ENCODE results near the gene ENPP1. TPM values are rescaled to one million over a fixed set of nuclear protein-coding genes. Genes with fewer than 3 reads are reported as not detected.

ENPP1 gene
- total RNA-seq, 2 experiments from 2014 or later: 0.19 to 0.22 TPM

DNA sequence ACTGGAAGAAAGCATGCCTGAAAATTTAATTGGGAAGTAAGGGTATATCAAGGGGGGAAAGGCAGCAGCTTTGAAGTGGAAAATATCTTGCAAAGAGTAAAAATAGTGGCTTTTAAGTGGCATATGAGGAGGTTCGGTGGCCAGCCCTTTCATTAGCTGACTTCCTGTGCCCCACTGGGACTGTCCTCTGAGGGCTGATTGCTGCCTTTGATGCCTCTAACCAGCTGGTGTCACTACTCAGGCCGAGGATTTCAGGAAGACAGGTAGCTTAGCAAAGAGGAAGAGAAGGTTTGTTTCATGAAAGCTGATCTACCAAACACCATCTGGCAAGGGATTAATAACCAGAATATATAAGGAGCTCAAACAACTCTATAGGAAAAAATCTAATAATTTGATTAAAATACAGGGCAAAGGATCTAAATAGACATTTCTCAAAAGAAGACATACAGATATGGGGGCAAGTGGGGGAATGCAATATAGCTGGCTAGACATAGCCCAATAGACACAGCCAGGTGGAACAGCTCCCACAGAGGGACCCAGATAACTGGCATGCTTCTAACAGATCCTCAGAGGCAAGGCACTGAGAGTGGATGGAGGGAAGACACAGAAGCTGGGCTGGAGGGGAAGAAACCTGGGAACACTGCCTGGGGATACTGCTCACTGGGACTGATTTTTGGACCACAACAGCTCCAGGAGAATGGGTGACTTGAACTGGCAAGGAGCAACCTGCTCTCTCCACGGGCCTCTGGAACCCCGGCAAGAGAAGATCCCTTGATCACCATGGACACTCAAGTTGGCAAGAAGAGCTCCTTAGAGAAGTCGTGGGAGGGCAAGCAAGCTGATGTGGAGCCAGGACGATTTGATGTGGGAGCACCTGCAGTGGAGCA, 110.2 kb downstream of the ENPP1 start:
- DNase-seq: no peak
- Mint-ChIP-seq H3K4me3 (no peak overlapping the region), H3K4me1 (peaks cover 20% of the 10 kb centered on the region), H3K27ac (no peak overlapping the region), H3K36me3 (peaks cover 7% of the 10 kb centered on the region), H3K9me3 (peaks cover 9% of the 10 kb centered on the region), H3K27me3 (peaks cover 52% of the 10 kb centered on the region)

DNA sequence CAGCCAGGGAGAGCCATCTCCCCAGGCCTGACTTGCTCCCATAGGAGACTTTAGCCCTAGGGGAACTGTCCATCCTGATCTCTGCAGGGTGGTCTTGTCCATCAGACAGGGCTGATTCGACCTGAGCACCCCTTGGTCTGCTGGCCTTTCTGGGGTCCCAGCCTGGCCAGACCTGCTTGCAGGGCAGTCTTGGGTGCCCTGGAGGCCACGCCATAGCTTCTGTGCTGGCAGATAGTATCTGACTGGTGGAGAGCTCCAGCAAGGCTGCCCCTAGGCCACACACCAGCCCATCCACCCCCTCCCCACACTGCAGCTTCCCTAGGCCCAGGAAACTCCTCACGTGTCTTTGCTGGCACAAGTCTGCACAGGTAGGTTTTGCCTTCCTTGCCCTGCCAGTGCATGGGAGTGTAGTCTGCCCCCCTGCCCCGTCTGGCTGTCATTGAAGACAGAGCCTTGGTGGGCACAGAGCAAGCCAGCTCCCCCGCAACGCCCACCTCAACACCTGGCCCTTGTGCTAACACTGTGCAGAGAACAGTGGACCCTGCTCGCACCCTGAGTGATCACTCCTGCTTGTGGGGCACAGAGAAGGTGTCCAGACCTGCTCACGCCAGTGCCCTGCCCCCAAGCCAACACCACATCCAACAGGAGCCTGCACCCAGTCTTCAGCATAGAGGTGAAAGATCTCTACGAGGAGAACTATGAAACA, 111.0 kb downstream of the ENPP1 start:
- Mint-ChIP-seq H3K4me1 (peaks cover 20% of the 10 kb centered on the region), H3K9me3 (peaks cover 12% of the 10 kb centered on the region), H3K27me3 (peaks cover 44% of the 10 kb centered on the region), H3K36me3 (peaks cover 7% of the 10 kb centered on the region), H3K27ac (no peak overlapping the region), H3K4me3 (no peak overlapping the region)
- DNase-seq: no peak

DNA sequence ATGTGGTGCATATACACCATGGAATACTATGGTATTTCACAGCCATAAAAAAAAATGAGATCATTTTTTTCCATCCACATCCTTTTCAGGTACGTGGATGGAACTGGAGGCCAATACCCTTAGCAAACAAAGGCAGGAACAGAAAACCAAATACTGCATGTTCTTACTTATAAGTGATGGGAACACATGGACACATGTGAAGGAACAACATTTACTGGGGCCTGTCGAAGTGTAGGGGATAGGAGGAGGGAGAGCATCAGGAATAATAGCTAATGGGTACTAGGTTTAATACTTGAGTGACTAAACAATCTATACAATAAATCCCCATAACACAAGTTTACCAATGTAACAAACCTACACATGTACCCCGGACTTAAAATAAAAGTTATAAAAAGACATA, 112.8 kb downstream of the ENPP1 start:
- Mint-ChIP-seq H3K27ac (no peak overlapping the region), H3K9me3 (peaks cover 14% of the 10 kb centered on the region), H3K36me3 (peaks cover 7% of the 10 kb centered on the region), H3K4me3 (no peak overlapping the region), H3K27me3 (peaks cover 34% of the 10 kb centered on the region), H3K4me1 (peaks cover 17% of the 10 kb centered on the region)
- DNase-seq: no peak

DNA sequence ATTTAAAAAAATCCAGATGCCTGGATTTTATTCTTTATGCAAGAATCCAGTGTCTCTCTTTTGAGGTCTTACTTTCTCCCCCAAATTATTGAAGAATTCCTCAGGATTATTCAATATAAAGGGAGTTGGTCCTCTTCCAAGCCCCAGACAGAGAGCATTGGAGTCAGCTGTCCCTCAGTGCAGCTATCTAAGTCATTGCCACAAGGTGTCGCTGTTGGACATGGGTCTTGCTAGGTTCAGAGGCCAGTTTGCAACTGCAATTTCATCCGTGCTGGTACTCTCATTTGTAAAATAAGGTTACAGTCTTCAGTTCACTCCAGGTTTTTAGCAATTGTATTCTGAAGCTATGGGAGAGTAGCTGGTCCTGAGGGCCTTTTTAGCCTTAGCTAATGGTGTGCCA, 115.5 kb downstream of the ENPP1 start:
- peak; percentile 31 for DNase-seq
- no peak overlapping the region for H3K4me3 Mint-ChIP-seq
- H3K4me1 Mint-ChIP-seq: no peaks in the 10 kb centered on the region
- peaks cover 13% of the 10 kb centered on the region for H3K27me3 Mint-ChIP-seq
- H3K27ac Mint-ChIP-seq: no peak overlapping the region
- H3K9me3 Mint-ChIP-seq: peaks cover 14% of the 10 kb centered on the region
- no peaks in the 10 kb centered on the region for H3K36me3 Mint-ChIP-seq

DNA sequence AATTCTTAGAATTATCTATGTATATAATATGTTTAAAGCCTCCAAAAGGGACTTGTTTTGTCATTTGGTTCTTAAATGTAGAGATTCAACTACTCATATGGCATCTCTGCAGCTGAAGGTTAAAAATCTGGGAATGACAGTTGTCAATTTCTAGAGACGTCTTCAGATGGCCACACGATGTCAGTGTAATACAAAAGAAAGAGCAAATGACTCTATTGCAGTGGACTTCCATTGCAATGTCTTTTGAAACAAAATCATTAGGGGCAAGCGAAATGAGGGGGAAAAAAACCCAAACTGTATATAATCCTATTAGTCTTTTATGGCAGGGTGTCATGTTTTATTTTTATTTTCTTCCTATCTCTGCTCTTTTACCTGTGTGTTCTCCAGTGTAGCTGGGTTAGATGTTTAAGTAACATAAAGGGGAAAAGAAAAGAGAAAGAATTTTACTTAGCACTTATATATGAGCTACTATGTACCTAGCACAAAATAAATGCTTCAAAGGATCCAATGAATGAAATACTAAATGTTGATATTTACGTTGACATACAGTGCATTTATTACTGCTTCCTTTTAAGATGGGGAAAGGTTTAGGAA, 117.2 kb downstream of the ENPP1 start:
- Mint-ChIP-seq H3K4me1 (no peaks in the 10 kb centered on the region), H3K36me3 (no peaks in the 10 kb centered on the region), H3K27ac (no peak overlapping the region), H3K4me3 (no peak overlapping the region), H3K27me3 (peaks cover 10% of the 10 kb centered on the region), H3K9me3 (peaks cover 11% of the 10 kb centered on the region)
- DNase-seq: no peak

DNA sequence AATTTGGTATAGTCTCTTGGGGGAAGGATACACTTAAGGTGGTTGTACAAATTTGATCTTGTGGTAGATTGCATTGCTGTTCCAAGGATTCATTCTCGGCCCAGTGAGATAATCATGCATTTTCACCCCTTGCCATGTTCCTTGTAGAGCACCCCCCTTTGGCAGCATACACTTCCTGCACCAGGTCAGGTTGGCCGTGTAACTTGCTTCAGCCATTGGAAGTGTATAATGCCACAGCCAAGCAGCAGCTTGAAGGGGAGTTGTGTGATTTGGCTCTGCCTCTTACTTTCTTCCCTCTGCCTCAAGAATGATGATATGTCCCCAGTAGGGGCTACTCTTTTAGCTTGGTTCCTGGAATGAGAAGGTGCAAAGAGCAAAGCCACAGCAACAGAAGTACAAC, 121.4 kb downstream of the ENPP1 start:
- Mint-ChIP-seq H3K27ac (no peak overlapping the region), H3K36me3 (no peaks in the 10 kb centered on the region), H3K27me3 (peaks cover 19% of the 10 kb centered on the region), H3K4me3 (no peak overlapping the region), H3K9me3 (peaks cover 2% of the 10 kb centered on the region), H3K4me1 (no peaks in the 10 kb centered on the region)
- DNase-seq: no peak

DNA sequence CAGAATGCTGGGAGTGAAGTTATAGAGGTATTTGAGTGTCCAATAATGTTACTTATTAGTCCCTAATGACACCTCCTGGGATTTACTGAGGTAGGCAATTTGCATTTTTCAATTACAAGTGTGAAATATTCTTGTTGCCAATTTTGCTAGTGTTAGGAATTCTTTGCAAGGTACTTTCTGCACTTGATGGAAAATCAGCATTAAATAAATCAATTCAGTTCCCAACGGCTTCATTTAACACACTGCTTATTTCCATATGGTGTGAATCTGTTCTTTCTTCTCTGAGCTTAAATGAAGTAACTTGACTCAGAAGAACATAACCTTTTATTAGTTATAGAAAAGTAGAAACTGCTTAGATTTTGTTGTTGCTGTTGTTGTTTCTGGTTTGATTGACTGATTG, 122.2 kb downstream of the ENPP1 start:
- Mint-ChIP-seq H3K4me1 (no peaks in the 10 kb centered on the region), H3K27me3 (peaks cover 26% of the 10 kb centered on the region), H3K36me3 (no peaks in the 10 kb centered on the region), H3K27ac (no peak overlapping the region), H3K9me3 (no peaks in the 10 kb centered on the region), H3K4me3 (no peak overlapping the region)
- DNase-seq: no peak

DNA sequence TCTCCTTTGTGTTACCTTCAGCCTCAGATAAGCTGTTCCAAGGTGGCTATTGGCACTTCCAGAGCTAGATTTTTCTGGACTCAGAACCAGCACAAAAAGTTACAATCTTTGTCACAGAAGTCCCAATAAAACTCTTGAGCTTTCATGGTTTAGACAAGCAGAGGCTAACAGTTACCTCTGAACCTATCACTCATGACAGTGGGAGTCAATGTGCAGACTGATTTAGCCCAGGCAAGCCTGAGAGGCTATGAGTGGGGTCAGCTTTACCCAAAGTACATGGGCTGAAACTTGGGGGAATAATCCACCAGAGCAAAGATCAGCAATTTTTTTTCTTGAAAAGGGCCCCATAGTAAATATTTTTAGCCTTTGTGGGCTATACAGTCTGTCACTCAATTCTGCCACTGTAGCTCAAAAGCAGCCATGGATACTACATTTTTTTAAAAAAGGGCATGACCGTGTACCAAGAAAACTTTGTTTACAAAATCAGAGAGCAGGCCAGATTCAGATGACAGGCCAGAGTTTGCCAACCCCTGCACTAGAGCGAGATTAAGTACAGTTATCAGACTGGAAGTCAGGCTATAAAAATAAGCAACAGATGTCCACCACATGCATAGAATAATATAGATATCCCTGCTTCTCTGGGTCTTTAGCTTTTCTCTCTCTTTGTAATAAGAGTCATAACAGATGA, 123.4 kb downstream of the ENPP1 start:
- peaks cover 31% of the 10 kb centered on the region for H3K27me3 Mint-ChIP-seq
- no peak for DNase-seq
- H3K4me1 Mint-ChIP-seq: no peaks in the 10 kb centered on the region
- no peak overlapping the region for H3K4me3 Mint-ChIP-seq
- H3K9me3 Mint-ChIP-seq: no peaks in the 10 kb centered on the region
- H3K36me3 Mint-ChIP-seq: no peaks in the 10 kb centered on the region
- no peak overlapping the region for H3K27ac Mint-ChIP-seq

DNA sequence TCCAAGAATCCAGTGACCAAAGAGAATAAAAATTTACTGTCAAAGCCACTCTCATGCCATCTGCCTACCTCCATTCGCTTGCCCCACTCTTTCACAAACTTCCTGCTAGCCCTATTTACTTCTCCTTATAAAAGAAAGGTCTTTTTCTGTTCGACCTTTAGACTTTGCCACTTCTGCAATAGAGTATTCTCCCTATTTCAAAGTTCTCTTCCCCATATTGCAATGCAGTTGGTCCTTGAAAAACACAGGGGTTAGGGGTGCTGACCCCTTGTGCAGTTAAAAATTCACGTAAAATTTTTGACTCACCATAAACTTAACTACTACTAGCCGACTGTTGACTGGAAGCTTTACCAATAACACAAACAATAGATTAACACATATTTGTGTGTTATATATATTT, 128.3 kb downstream of the ENPP1 start:
- no peaks in the 10 kb centered on the region for H3K9me3 Mint-ChIP-seq
- H3K4me3 Mint-ChIP-seq: no peak overlapping the region
- no peaks in the 10 kb centered on the region for H3K36me3 Mint-ChIP-seq
- DNase-seq: no peak
- H3K27ac Mint-ChIP-seq: no peak overlapping the region
- H3K4me1 Mint-ChIP-seq: no peaks in the 10 kb centered on the region
- H3K27me3 Mint-ChIP-seq: peaks cover 31% of the 10 kb centered on the region

DNA sequence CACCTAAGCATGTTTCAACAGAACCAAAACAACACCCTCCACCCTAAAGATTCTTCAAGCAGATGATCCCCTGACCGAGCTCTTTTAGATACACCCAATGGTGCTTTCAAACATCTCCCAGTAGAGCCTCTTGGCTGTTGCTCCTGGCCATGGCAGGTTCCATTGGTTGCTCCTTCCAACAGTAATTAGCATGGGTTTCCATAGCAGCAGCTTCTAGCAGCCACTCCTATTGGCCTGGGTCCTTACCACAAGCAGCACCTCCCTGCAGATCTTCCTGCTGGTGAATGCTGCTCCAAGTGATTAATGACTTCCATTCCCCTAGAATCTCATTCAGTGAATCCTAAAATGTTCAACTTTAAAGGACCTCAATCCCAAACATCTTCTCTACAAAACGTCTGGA, 129.4 kb downstream of the ENPP1 start:
- peaks cover 27% of the 10 kb centered on the region for H3K27me3 Mint-ChIP-seq
- no peaks in the 10 kb centered on the region for H3K9me3 Mint-ChIP-seq
- no peak overlapping the region for H3K4me3 Mint-ChIP-seq
- no peaks in the 10 kb centered on the region for H3K4me1 Mint-ChIP-seq
- DNase-seq: no peak
- no peak overlapping the region for H3K27ac Mint-ChIP-seq
- H3K36me3 Mint-ChIP-seq: no peaks in the 10 kb centered on the region

DNA sequence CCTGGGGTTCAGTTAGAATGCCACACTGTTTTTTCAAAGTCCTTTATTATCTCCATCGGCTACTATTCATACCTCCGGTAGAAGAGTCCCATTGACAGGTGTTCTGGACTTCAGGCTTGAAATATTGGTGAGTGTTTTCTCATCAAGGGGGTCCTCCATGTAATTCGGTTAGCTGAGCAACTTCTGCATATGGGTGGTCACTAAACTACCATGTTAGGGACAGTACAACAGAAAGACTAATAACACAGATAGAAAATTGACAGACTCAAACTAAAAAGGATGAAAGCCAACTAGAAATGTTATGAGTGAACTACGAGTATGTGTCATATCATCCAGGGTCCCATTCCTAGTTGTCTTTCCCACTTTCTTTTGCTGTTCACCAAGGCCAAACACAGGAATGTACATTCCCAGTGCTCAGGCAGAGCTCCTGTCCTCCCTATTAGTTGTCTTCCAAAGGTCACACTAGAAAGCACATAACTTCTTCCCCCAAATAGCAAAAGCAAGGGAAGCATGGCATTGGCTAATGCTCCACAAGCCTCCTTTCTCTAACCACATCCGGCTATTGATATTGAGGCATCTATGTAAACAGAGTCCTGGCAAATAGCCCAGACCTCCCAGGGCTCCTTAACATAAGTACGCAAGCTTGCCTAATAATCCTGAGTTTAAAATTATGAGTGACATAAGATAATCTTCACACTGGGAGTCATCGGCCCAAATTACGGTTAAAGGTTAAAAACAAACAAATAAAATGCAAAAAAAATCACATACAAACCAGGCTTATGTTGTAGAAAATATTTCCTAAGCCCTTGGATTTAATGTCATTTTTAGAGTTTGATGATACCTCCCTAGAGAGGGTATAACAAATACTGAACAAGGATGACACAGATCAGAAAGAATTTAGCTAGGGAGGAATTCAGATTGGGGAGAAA, 130.1 kb downstream of the ENPP1 start:
- Mint-ChIP-seq H3K27me3 (peaks cover 27% of the 10 kb centered on the region), H3K36me3 (no peaks in the 10 kb centered on the region), H3K4me1 (no peaks in the 10 kb centered on the region), H3K9me3 (no peaks in the 10 kb centered on the region), H3K4me3 (no peak overlapping the region), H3K27ac (no peak overlapping the region)
- DNase-seq: no peak

Measured in activated naive CD8-positive, alpha-beta T cell treated with anti-CD3 and anti-CD28 coated beads for 36 hours (primary cell).